A549 (cell line): ENCODE results near the gene STAC.

ENCODE experiments used
- CEBPB ChIP-seq, 2 experiments: fragments of >200 bp in 1 of 2; sonication (Bioruptor Twin) in 1 of 2; formaldehyde crosslinking in 1 of 2; IDR thresholded peaks; 2 replicates each; pipeline ENCODE4 v1.6.1; 2012 to 2016
- CHD4 ChIP-seq: fragments of 200-600 bp; sonication (generic); IDR thresholded peaks from 2 replicates; pipeline ENCODE4 v1.6.1; 2016; ENCODE audit warnings: antibody characterized with exemption, mild to moderate bottlenecking, borderline replicate concordance
- EHMT2 ChIP-seq: fragments of 200-600 bp; sonication (generic); IDR thresholded peaks from 2 replicates; pipeline ENCODE4 v1.6.1; 2016; ENCODE audit warnings: antibody characterized with exemption, low read depth, mild to moderate bottlenecking, moderate library complexity
- MYC ChIP-seq: IDR thresholded peaks from 2 replicates; pipeline ENCODE4 v1.6.1; 2012; ENCODE audit warnings: mild to moderate bottlenecking, inconsistent platforms, low read length, improper control_type of control experiment, borderline replicate concordance
- POLR2A ChIP-seq: IDR thresholded peaks from 2 replicates; pipeline ENCODE4 v1.6.1; 2012; ENCODE audit warnings: mild to moderate bottlenecking, low read length
- SMC3 ChIP-seq: fragments of >200 bp; sonication (Bioruptor Twin); formaldehyde crosslinking; IDR thresholded peaks from 3 replicates; pipeline ENCODE4 v1.6.1; 2018; ENCODE audit warnings: inconsistent platforms
- TF ChIP-seq, protein P1 (sequence below): fragments of >200 bp; sonication (Bioruptor Twin); formaldehyde crosslinking; IDR thresholded peaks from 3 replicates; pipeline ENCODE4 v1.5.1; 2016
- TF ChIP-seq, protein P2 (sequence below): fragments of 200-600 bp; sonication (generic); IDR thresholded peaks from 2 replicates; pipeline ENCODE4 v1.6.1; 2016; ENCODE audit warnings: antibody characterized with exemption, mild to moderate bottlenecking, moderate library complexity
- TF ChIP-seq, protein P3 (sequence below): fragments of 450-650 bp; IDR thresholded peaks from 2 replicates; pipeline ENCODE4 v1.6.1; 2014; ENCODE audit warnings: antibody characterized with exemption
- TF ChIP-seq, protein P4 (sequence below): fragments of 250-450 bp; sonication (Bioruptor Pico); IDR thresholded peaks from 2 replicates; pipeline ENCODE4 v1.5.0; 2020; ENCODE audit warnings: low read depth, mild to moderate bottlenecking, moderate library complexity
- TF ChIP-seq, protein P5 (sequence below): IDR thresholded peaks from 2 replicates; pipeline ENCODE4 v1.6.1; 2012

DNA sequence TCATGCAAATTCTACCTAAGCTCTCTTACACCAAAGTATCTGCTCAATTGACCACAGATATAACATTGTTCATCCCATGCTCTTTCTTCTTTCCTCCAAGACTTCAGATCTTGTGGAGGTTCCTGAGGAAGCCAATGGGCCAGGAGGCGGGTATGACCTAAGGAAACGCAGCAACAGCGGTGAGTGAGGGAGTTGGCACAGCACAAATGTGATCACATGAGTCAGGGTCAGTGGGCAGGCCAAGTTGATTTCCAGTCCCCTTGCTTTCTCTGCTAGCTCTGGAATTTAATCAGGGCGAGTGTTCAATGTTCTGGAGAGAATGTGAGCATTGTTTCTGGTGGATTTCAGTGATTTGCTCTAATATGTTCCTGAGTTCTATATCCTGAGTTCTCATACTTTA is 112.7 kb downstream of the STAC start:
- TF ChIP-seq, protein P1, sequence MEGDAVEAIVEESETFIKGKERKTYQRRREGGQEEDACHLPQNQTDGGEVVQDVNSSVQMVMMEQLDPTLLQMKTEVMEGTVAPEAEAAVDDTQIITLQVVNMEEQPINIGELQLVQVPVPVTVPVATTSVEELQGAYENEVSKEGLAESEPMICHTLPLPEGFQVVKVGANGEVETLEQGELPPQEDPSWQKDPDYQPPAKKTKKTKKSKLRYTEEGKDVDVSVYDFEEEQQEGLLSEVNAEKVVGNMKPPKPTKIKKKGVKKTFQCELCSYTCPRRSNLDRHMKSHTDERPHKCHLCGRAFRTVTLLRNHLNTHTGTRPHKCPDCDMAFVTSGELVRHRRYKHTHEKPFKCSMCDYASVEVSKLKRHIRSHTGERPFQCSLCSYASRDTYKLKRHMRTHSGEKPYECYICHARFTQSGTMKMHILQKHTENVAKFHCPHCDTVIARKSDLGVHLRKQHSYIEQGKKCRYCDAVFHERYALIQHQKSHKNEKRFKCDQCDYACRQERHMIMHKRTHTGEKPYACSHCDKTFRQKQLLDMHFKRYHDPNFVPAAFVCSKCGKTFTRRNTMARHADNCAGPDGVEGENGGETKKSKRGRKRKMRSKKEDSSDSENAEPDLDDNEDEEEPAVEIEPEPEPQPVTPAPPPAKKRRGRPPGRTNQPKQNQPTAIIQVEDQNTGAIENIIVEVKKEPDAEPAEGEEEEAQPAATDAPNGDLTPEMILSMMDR = no peak
- TF ChIP-seq, protein P2, sequence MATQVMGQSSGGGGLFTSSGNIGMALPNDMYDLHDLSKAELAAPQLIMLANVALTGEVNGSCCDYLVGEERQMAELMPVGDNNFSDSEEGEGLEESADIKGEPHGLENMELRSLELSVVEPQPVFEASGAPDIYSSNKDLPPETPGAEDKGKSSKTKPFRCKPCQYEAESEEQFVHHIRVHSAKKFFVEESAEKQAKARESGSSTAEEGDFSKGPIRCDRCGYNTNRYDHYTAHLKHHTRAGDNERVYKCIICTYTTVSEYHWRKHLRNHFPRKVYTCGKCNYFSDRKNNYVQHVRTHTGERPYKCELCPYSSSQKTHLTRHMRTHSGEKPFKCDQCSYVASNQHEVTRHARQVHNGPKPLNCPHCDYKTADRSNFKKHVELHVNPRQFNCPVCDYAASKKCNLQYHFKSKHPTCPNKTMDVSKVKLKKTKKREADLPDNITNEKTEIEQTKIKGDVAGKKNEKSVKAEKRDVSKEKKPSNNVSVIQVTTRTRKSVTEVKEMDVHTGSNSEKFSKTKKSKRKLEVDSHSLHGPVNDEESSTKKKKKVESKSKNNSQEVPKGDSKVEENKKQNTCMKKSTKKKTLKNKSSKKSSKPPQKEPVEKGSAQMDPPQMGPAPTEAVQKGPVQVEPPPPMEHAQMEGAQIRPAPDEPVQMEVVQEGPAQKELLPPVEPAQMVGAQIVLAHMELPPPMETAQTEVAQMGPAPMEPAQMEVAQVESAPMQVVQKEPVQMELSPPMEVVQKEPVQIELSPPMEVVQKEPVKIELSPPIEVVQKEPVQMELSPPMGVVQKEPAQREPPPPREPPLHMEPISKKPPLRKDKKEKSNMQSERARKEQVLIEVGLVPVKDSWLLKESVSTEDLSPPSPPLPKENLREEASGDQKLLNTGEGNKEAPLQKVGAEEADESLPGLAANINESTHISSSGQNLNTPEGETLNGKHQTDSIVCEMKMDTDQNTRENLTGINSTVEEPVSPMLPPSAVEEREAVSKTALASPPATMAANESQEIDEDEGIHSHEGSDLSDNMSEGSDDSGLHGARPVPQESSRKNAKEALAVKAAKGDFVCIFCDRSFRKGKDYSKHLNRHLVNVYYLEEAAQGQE = no peak
- TF ChIP-seq SMC3 (no peak), POLR2A (no peak), CEBPB (IDR thresholded peaks at IDR 0.05) (no peak), MYC (no peak), CHD4 (no peak), EHMT2 (no peak)
- TF ChIP-seq, protein P3, sequence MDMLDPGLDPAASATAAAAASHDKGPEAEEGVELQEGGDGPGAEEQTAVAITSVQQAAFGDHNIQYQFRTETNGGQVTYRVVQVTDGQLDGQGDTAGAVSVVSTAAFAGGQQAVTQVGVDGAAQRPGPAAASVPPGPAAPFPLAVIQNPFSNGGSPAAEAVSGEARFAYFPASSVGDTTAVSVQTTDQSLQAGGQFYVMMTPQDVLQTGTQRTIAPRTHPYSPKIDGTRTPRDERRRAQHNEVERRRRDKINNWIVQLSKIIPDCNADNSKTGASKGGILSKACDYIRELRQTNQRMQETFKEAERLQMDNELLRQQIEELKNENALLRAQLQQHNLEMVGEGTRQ = no peak
- TF ChIP-seq, protein P4, sequence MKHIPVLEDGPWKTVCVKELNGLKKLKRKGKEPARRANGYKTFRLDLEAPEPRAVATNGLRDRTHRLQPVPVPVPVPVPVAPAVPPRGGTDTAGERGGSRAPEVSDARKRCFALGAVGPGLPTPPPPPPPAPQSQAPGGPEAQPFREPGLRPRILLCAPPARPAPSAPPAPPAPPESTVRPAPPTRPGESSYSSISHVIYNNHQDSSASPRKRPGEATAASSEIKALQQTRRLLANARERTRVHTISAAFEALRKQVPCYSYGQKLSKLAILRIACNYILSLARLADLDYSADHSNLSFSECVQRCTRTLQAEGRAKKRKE (CRISPR knock-in tag) = no peak
- TF ChIP-seq, protein P5, sequence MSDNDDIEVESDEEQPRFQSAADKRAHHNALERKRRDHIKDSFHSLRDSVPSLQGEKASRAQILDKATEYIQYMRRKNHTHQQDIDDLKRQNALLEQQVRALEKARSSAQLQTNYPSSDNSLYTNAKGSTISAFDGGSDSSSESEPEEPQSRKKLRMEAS = no peak
